Caki2 (cell line): Measurements from ENCODE around the gene ZRANB3. TPM values are rescaled to one million over a fixed set of nuclear protein-coding genes. Genes with fewer than 3 reads are reported as not detected.
"Not testable (repeated sequence)": the region's sequence is repeated elsewhere in the genome, so short reads cannot be mapped to it uniquely, and the experiment has no call there.

ENCODE experiments used
- DNase-seq: peaks from one replicate; pipeline ENCODE4 v3.0.0-alpha.2; 2015; ENCODE audit warnings: low read depth
- in situ Hi-C: cut with HindIII; loops from 2 replicates; pipeline ENCODE4 v1.10.0; 2016; ENCODE audit warnings: low sequenced_read_pairs, low pct_unique_long_range_greater_than_20kb, mixed read lengths
- total RNA-seq: library from RNA; depleted of rRNA; stranded (reverse); fragments of >200 nt; shearing (Covaris generic); gene quantifications from 2 replicates; pipeline ENCODE4 v1.2.3, GENCODE V29; 2014; ENCODE audit warnings: low replicate concordance

The ZRANB3 gene
- total RNA-seq, 1 experiment from 2014 or later, result 6.1 TPM

DNA sequence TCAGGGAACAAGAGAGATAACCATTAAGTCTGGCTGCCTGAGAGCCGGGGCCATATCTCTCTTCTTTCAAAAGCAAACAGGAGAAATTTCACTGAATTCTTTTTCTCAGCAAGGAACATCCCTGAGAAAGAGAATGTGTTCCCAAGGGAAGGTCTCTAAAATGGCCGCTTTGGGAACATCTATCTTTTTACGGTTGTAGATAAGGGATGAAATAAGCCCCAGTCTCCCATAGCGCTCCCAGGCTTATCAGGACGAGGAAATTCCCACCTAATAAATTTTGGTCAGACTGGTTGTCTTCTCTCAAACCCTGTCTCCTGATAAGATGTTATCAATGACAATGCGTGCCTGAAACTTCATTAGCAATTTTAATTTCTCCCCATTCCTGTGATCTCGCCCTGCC lies 32.4 kb downstream of the ZRANB3 start:
- not testable (repeated sequence) for DNase-seq
- in situ Hi-C loops, result loop anchor here (10.0 kb wide), 1 partner anchor 86 kb away; no protein-coding TSS in a partner anchor

DNA sequence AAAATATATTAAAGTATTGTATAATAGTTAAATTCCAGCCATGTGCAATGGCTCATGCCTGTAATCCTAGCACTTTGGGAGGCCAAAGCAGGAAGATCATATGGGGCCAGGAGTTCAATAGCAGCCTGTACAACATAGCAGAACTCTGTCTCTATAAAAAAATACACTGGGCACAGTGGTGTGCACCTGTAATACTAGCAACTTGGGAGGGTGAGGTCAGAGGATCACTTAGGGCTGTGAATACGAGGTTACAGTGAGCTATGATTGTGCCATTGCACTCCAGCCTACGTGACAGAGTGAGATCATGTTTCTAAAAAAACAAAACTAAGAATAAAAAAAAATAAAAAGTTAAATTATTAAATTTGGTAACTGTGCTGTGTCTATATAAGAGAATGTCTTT lies 36.1 kb downstream of the ZRANB3 start:
- no peak for DNase-seq
- in situ Hi-C loops, result loop anchor here (10.0 kb wide), 1 partner anchor 90 kb away; no protein-coding TSS in a partner anchor

DNA sequence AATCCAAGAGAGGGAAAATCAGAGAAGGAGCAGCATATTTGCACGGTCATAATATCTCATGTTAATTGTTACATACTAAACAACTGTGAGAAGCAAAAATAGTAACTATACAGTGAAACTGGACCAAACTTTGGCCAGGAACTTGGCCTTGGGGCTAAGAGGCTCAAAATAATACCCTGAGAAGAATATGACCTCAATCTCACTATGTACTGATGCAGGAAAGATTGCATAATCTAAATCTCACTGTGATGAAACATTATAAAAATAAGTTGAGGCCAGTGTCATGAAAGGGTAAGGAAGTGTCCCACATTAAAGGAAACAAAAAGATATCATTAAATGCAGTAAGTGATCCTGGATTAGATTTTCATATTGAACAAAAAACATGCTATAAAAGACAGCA lies 36.5 kb downstream of the ZRANB3 start:
- in situ Hi-C loops, result loop anchor here (10.0 kb wide), 1 partner anchor 90 kb away; no protein-coding TSS in a partner anchor

DNA sequence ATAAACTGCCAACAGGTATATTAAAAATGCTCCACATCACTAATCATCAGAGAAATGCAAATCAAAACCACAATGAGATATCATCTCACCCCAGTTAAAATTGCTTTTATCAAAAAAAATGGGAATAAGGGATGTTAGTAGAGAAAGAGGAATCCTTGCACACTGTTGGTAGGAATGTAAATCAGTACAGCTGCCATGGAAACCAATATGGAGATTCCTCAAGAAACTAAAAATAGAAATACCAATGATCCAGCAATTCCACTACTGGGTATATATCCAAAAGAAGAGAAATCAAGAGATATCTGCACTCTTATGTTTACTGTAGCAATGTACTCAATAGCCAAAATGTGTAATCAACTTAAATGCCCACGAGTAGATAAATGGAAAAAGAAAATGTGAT lies 40.6 kb downstream of the ZRANB3 start:
- DNase-seq, result no peak
- in situ Hi-C loops, result loop anchor here (10.0 kb wide), 1 partner anchor 94 kb away; no protein-coding TSS in a partner anchor

More for the DNA sequence above, 36.5 kb downstream of the ZRANB3 start:
- no peak for DNase-seq

DNA sequence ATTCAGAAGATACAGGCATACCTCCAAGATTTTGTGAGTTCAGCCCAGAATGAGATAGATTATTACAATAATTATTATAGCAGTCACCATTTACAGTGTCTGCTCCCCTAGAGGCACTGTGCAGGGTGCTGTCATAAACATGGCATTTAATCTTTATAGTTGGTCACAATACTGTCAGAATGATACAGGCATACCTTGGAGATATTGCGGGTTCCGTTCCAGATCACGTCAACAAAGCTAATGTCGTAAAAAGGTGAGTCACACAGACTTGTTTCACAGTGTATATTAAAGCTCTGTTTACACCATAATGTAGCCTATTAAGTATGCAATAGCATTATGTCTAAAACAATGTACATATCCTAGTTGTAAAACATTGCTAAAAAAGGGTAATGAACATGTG lies 45.6 kb downstream of the ZRANB3 start:
- no peak for DNase-seq
- in situ Hi-C loops, result no loop called here

DNA sequence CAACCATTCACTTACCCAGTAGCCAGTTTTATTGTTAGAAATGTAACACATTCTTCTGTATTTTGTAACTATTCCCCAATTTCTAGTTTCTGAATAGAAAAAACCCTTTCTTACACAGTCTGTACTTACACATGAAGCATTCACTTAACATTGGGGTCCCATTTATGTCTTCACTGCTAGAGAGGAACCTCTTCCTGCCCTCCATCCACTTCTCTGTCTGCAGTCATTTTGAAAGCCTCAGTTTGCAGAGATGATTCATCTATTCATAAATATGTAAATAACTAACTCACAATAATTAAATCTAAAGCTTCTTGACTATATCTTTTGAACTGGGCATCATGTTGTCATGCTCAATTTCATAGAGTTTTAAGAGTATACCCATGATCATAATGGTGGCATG lies 55.9 kb downstream of the ZRANB3 start:
- no peak for DNase-seq
- in situ Hi-C loops, result no loop called here

- in situ Hi-C loops, result no loop called here
- DNase-seq, result no peak
These were observed 57.5 kb downstream of the ZRANB3 start for GRCh38 chr2:135473567-135473966.

DNA sequence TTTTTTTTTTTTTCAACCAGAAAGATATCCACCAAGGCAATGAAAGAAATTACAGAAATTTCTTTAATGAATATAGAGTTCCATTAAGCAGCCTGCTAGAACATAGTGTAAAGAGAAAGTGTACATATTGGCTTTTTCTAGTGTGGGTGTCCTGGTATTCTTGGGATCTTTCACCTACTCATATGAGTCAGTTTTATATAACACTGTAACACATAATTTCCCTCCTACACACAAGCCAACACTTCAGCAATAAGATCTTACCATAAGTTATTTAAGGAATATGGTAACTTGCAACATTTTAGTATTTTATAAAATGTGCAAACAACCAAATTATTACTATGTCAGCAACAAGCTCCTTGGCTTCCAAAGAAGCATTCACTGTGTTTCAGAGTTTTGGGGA lies 59.9 kb downstream of the ZRANB3 start:
- in situ Hi-C loops, result no loop called here
- DNase-seq, result no peak

- in situ Hi-C loops, result no loop called here
- DNase-seq, result no peak
These were observed 73.7 kb downstream of the ZRANB3 start for GRCh38 chr2:135457279-135457678.

- DNase-seq, result no peak
- in situ Hi-C loops, result no loop called here
These were observed 74.2 kb downstream of the ZRANB3 start for GRCh38 chr2:135456835-135457234.

DNA sequence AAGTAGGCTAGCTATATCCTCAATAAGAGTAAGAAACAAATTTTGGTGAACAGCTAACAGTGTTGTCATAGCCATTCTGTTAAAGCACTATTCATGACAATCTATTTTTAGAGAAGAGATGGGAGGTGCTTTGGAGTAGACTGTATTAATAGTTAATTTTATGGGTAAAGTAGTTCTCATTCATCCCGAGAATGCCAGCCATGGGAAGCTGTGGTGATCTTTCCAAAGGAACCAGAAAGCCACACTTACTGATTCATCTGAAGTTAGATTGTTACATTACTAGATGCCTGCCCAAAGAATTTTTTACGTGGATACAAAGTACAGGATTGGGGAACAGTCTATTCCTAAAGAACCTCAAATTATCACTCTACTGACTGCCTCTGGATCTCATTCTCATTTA lies 74.6 kb downstream of the ZRANB3 start:
- DNase-seq, result no peak
- in situ Hi-C loops, result no loop called here

- in situ Hi-C loops, result no loop called here
- DNase-seq, result no peak
These were observed 76.4 kb downstream of the ZRANB3 start for GRCh38 chr2:135454608-135455007.

DNA sequence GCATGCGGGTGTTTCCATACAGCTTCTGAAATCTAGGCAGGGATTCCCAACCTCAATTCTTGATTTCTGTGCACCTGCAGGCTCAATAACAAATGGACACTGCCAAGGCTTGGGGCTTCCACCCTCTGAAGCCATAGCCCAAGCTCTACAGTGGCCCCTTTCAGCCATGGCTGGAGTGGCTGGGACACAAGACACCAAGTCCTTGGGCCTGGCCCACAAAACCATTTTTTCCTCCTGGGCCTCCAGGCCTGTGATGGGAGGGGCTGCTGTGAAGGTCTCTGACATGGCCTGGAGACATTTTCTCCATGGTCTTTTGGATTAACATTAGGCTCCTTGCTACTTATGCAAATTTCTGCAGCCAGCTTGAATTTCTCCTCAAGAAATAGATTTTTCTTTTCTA lies 78.0 kb downstream of the ZRANB3 start:
- DNase-seq, in situ Hi-C loops: not testable (repeated sequence)

- DNase-seq, result no peak
- in situ Hi-C loops, result no loop called here
These were observed 79.1 kb downstream of the ZRANB3 start for GRCh38 chr2:135451966-135452365.

DNA sequence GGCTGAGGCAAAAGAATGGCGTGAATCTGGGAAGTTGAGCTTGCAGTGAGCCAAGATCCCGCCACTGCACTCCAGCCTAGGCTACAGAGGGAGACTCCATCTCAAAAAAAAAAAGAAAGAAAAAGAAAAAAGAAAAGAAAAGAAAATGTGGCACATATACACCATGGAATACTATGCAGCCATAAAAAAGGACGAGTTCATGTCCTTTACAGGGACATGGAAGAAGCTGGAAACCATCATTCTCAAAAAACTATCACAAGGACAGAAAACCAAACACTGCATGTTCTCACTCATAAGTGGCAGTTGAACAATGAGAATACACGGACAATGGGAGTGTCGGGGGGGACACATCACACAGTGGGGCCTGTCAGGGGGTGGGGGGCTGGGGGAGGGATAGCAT lies 88.0 kb downstream of the ZRANB3 start:
- DNase-seq, in situ Hi-C loops: not testable (repeated sequence)

- in situ Hi-C loops, DNase-seq: not testable (repeated sequence)
These were observed 95.9 kb downstream of the ZRANB3 start for GRCh38 chr2:135435155-135435554.

DNA sequence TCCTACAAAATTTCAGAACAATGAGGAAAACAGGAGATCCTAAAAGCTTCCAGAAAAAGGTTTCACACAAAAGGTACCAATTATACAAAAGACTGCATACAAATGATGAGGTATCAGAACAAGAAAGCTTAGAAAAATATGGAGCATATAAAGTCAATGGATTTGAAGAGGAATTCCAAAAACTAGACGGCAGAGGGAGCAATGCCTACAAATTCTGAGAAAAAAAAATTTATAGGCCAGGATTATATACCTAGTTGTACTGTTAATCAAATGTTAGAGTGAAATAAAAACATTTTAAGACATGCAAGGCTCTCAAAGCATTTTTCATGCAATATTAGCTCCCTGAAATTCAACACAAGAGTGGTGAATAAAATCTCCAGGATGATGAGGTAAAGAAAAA lies 106.2 kb downstream of the ZRANB3 start:
- no peak for DNase-seq
- in situ Hi-C loops, result no loop called here

- in situ Hi-C loops, result no loop called here
These were observed 108.1 kb downstream of the ZRANB3 start for GRCh38 chr2:135422898-135423297.

DNA sequence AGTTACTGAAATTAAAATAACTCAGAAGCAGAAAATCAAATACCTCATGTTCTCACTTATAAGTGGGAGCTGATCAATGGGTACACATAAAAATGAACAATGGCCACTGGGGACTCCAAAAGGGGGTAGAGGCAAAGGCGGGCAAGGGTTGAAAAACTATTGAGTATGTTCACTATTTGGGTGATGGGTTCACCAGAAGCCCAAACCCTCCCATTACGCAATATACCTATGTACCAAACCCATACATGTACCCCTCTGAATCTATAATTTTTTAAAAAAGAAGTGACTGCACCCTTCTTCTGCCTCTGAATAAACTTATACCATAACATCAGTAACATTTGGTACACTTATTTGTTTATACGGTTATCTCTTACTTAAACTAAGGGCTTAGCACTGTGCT lies 119.4 kb downstream of the ZRANB3 start:
- in situ Hi-C loops, result no loop called here
- DNase-seq, result no peak

More at GRCh38 chr2:135422898-135423297, 108.1 kb downstream of the ZRANB3 start:
- no peak for DNase-seq

GRCh38 chr2:135409436-135409835 lies 121.6 kb downstream of the ZRANB3 start:
- in situ Hi-C loops, result no loop called here
- no peak for DNase-seq

GRCh38 chr2:135396259-135396658 lies 134.8 kb downstream of the ZRANB3 start:
- in situ Hi-C loops, DNase-seq: not testable (repeated sequence)
